DOHH2 (cell line): ENCODE data around the gene KHDC1.

Experiments
- H3F3A ChIP-seq: fragments of 200-600 bp; sonication (generic), shearing (Covaris generic); 2 replicates; pipeline ENCODE4 v1.6.0; 2016; ENCODE audit warnings: antibody characterized with exemption, mild to moderate bottlenecking; ENCODE audit not compliant: control insufficient read depth, insufficient read depth
- H3K27ac ChIP-seq: fragments of 200-600 bp; sonication (generic); 2 replicates; pipeline ENCODE4 v1.5.1; 2014; ENCODE audit warnings: low read depth, mild to moderate bottlenecking, low read length, moderate library complexity
- H3K27me3 ChIP-seq: fragments of 200-600 bp; sonication (generic); 2 replicates; pipeline ENCODE4 v1.6.1; 2014; ENCODE audit warnings: mild to moderate bottlenecking, low read length, mixed read lengths; ENCODE audit not compliant: control insufficient read depth
- H3K36me3 ChIP-seq: fragments of 200-600 bp; sonication (generic); 2 replicates; pipeline ENCODE4 v1.6.1; 2014; ENCODE audit warnings: mild to moderate bottlenecking, low read length, moderate library complexity, mixed read lengths; ENCODE audit not compliant: control insufficient read depth
- H3K4me1 ChIP-seq: fragments of 200-600 bp; sonication (generic); 2 replicates; pipeline ENCODE4 v1.6.1; 2014; ENCODE audit warnings: mild to moderate bottlenecking, low read length, mixed read lengths; ENCODE audit not compliant: control insufficient read depth
- H3K4me2 ChIP-seq: fragments of 200-600 bp; sonication (generic); 2 replicates; pipeline ENCODE4 v1.6.0; 2014; ENCODE audit warnings: mild to moderate bottlenecking, low read length, moderate library complexity
- H3K4me3 ChIP-seq: fragments of 200-600 bp; sonication (generic); 2 replicates; pipeline ENCODE4 v1.5.1; 2014; ENCODE audit warnings: mild to moderate bottlenecking, low read length, mixed read lengths
- H3K79me2 ChIP-seq: fragments of 200-600 bp; sonication (generic); 2 replicates; pipeline ENCODE4 v1.6.1; 2014; ENCODE audit warnings: mild to moderate bottlenecking, low read length, mixed read lengths; ENCODE audit not compliant: control insufficient read depth
- H3K9me2 ChIP-seq: fragments of 200-600 bp; sonication (generic); replicated peaks from 2 replicates; pipeline ENCODE4 v1.6.1; 2014; ENCODE audit warnings: mild to moderate bottlenecking, low read length, mixed read lengths; ENCODE audit not compliant: control insufficient read depth
- H3K9me3 ChIP-seq: fragments of 200-600 bp; sonication (generic); 2 replicates; pipeline ENCODE4 v1.6.1; 2014; ENCODE audit warnings: antibody characterized with exemption, low read length, mixed read lengths; ENCODE audit not compliant: control insufficient read depth, insufficient read depth
- H4K20me1 ChIP-seq: fragments of 200-600 bp; sonication (generic); 2 replicates; pipeline ENCODE4 v1.6.0; 2014; ENCODE audit warnings: low read depth, mild to moderate bottlenecking, antibody characterized with exemption, low read length, moderate library complexity; ENCODE audit not compliant: control insufficient read depth, insufficient read depth
- EZH2phosphoT487 ChIP-seq: fragments of 200-600 bp; sonication (generic); IDR thresholded peaks from 2 replicates; pipeline ENCODE4 v1.6.1; 2017; ENCODE audit warnings: borderline replicate concordance, mild to moderate bottlenecking, antibody characterized with exemption, low read length, moderate library complexity, mixed read lengths
- TF ChIP-seq, protein P1 (sequence below): fragments of 200-600 bp; sonication (generic); IDR thresholded peaks from one replicate; pipeline ENCODE4 v1.5.1; 2014; ENCODE audit warnings: antibody characterized with exemption, mild to moderate bottlenecking, low read depth, low read length; ENCODE audit not compliant: poor library complexity, severe bottlenecking

KHDC1 gene

DNA sequence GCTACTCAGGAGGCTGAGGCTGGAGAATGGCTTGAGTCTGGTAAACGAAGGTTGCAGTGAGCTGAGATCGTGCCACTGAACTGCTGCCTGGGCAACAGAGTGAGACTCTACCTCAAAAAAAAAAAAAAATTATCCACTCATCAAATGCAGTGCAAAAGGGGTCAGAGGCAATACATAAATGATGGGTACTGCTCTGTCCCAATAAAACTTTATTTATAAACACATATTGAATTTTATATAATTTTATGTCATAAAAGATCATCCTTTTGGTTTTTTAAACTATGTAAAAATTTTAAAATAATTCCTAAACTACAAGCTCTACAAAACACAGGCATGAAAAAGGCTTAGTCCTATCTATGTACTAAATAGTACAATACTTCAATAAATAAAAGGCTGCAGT is 10.3 kb downstream of the KHDC1 start:
- no peaks in the 10 kb centered on the region for H4K20me1 ChIP-seq
- H3K4me1 ChIP-seq, result no peaks in the 10 kb centered on the region
- no peaks in the 10 kb centered on the region for H3K27me3 ChIP-seq
- no peak overlapping the region for H3K4me3 ChIP-seq
- no peak overlapping the region for H3K4me2 ChIP-seq
- H3K79me2 ChIP-seq, result no peaks in the 10 kb centered on the region
- no peaks in the 10 kb centered on the region for H3K9me3 ChIP-seq
- no peaks in the 10 kb centered on the region for H3K36me3 ChIP-seq
- no peak for TF ChIP-seq EZH2phosphoT487
- TF ChIP-seq, protein P1, sequence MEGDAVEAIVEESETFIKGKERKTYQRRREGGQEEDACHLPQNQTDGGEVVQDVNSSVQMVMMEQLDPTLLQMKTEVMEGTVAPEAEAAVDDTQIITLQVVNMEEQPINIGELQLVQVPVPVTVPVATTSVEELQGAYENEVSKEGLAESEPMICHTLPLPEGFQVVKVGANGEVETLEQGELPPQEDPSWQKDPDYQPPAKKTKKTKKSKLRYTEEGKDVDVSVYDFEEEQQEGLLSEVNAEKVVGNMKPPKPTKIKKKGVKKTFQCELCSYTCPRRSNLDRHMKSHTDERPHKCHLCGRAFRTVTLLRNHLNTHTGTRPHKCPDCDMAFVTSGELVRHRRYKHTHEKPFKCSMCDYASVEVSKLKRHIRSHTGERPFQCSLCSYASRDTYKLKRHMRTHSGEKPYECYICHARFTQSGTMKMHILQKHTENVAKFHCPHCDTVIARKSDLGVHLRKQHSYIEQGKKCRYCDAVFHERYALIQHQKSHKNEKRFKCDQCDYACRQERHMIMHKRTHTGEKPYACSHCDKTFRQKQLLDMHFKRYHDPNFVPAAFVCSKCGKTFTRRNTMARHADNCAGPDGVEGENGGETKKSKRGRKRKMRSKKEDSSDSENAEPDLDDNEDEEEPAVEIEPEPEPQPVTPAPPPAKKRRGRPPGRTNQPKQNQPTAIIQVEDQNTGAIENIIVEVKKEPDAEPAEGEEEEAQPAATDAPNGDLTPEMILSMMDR, result no peak
- H3F3A ChIP-seq, result no peaks in the 10 kb centered on the region
- no peaks in the 10 kb centered on the region for H3K9me2 ChIP-seq
- H3K27ac ChIP-seq, result no peak overlapping the region

DNA sequence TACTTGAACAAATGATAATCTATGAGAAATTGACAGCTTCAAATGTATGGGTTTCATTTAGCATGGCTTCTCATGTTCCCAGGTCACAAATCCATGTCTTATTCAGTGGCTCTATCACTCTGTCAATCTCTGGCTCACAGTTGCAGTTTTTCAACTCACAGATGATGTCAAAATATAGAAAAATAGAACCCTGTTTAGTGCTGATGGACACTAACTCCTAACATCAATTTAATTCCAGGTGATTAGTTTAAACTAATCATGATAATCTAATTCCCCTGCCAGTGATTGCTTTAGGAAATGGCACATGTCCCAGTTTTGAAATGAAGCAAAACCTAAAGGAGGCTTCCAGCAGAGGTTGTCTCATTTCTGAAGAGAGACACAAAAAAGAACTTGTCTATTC is 13.0 kb downstream of the KHDC1 start:
- Histone ChIP-seq H3F3A (no peaks in the 10 kb centered on the region), H3K4me1 (no peaks in the 10 kb centered on the region), H3K36me3 (no peaks in the 10 kb centered on the region), H3K79me2 (no peaks in the 10 kb centered on the region), H3K9me2 (no peaks in the 10 kb centered on the region), H3K4me3 (no peak overlapping the region), H3K27ac (no peak overlapping the region), H3K4me2 (no peak overlapping the region), H3K9me3 (no peaks in the 10 kb centered on the region), H4K20me1 (no peaks in the 10 kb centered on the region), H3K27me3 (0 out of 2 replicates have a peak, but pooled peaks cover 4% of the 10 kb centered on the region)
- TF ChIP-seq, protein P1, result no peak
- TF ChIP-seq EZH2phosphoT487, result no peak

DNA sequence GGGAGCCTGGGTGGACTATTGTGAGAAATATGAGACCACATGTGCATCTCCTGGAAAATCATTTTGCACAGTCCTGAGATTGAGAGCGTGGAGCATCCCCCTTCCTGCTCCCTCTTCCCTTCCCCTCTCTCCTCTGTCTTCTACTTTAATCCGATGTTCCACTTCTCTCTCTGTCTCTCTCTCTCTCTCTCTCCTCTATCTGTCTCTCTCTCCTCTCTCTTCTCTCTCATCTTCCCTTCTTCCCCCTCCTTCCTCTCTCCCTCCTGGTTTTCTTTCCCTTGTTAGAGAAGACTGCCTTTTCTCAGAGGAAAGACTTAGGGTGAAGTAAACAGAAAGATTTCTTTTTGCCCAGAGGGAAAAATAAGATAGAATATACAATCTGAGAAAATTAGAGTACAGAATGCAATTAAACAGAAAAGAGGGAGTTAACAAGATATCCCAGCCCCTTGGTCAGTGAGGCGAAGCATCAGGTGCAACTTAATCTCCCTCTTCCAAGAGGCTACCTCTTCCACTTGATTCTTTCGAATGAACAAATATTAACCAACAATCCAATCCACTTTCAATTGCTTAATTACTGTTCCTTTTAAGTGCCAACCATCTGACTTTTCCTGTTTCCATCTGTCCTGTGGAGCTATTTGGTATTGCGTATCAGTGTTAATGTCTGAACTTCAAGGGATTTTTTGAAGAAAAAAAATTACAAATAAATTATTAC is 14.6 kb downstream of the KHDC1 start:
- Histone ChIP-seq H3F3A (no peaks in the 10 kb centered on the region), H3K4me1 (no peaks in the 10 kb centered on the region), H3K4me2 (no peak overlapping the region), H3K36me3 (no peaks in the 10 kb centered on the region), H3K9me2 (no peaks in the 10 kb centered on the region), H3K4me3 (no peak overlapping the region), H3K27ac (no peak overlapping the region), H3K79me2 (no peaks in the 10 kb centered on the region), H4K20me1 (no peaks in the 10 kb centered on the region), H3K9me3 (no peaks in the 10 kb centered on the region), H3K27me3 (0 out of 2 replicates have a peak, but pooled peaks cover 4% of the 10 kb centered on the region)
- no peak for TF ChIP-seq EZH2phosphoT487
- TF ChIP-seq, protein P1, result no peak
